ENCODE measurements around the gene GMPS. TPM values are rescaled to one million over a fixed set of nuclear protein-coding genes. Genes with fewer than 3 reads are reported as not detected.
A peak's percentile ranks its signal among the peaks of the same experiment; 100 is the strongest.

Gene GMPS
- total and polyA plus RNA-seq, 9 of the 15 experiments (the other 6 are each of a cell fraction or from before 2014, with no cell fraction given) = 73.7 to 282 (median 156) TPM

DNA sequence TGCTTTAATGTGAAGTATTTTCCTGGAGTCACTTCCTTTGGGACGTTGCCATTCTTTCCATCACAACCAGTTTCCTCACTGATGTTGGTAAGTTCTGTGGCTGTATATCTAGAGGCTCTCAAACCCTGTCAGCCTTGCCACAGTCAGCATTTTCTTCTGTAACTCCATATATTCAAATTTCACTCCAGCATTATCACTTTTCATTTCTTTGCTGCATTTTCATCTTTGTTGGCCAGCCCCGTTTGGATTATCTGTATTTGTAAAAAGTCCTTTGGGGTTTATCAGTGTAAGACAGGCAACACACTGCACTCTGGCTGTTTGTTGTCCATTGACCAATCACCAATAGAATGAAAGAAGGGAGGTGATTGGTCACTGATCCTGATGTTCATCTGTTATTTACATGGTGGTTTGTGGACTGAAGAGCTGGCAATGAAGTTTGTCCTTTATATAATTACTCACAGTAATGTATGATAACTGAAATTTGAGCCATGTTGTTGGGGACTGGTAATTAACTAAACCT lies 20.3 kb downstream of the GMPS start (continued):
- TF ChIP-seq, protein P1, sequence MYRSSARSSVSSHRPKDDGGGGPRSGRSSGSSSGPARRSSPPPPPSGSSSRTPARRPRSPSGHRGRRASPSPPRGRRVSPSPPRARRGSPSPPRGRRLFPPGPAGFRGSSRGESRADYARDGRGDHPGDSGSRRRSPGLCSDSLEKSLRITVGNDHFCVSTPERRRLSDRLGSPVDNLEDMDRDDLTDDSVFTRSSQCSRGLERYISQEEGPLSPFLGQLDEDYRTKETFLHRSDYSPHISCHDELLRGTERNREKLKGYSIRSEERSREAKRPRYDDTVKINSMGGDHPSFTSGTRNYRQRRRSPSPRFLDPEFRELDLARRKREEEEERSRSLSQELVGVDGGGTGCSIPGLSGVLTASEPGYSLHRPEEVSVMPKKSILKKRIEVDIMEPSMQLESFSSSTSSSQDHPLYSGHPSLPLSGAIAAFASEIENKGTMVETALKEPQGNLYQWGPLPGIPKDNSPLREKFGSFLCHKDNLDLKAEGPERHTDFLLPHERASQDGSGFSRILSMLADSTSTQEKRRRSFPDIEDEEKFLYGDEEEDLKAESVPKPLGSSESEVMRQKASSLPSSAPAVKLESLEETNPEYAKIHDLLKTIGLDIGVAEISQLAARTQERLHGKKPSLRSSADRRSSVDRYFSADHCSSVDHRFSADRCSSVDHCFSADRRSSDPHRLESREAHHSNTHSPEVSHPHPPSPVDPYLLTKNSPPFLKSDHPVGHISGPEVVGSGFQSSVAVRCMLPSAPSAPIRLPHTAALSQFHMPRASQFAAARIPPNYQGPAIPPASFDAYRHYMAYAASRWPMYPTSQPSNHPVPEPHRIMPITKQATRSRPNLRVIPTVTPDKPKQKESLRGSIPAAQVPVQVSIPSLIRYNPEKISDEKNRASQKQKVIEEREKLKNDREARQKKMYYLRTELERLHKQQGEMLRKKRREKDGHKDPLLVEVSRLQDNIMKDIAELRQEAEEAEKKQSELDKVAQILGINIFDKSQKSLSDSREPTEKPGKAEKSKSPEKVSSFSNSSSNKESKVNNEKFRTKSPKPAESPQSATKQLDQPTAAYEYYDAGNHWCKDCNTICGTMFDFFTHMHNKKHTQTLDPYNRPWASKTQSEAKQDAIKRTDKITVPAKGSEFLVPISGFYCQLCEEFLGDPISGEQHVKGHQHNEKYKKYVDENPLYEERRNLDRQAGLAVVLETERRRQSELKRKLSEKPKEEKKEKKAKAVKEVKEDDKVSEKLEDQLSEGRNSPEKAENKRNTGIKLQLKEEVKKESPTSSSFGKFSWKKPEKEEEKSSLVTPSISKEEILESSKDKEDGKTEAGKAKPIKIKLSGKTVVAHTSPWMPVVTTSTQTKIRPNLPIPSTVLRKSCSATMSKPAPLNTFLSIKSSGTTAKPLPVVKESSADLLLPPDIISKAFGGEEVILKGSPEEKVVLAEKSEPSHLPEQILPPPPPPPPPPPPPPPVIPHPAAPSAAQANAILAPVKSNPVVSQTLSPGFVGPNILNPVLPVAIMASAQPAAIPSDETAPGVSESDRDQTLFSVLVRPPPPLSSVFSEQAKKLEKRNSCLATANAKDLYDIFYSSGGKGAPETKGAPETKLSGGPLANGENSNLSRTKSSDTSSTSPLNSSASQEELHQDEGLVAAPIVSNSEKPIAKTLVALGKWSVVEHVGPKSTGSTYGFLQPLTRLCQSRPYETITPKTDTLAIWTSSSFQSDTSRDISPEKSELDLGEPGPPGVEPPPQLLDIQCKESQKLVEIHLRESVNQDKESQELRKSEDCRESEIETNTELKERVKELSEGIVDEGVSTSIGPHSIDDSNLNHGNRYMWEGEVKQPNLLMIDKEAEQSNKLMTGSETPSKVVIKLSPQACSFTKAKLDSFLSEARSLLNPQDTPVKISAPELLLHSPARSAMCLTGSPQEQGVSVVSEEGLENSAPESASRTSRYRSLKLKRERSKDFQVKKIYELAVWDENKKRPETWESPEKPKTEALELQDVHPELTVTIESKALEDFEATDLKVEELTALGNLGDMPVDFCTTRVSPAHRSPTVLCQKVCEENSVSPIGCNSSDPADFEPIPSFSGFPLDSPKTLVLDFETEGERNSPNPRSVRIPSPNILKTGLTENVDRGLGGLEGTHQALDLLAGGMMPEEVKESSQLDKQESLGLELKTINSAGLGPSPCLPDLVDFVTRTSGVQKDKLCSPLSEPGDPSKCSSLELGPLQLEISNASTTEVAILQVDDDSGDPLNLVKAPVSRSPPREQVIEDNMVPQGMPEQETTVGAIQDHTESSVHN (IDR thresholded peaks at IDR 0.05; ENCODE audit: borderline replicate concordance in 1 of 2, low read depth in 1 of 2) = no peak
- TF ChIP-seq CBX8 (IDR thresholded peaks at IDR 0.05; ENCODE audit: borderline replicate concordance, extremely low read depth, low read depth, low read length, poor library complexity, severe bottlenecking) (no peak), ZNF384 (IDR thresholded peaks at IDR 0.05; ENCODE audit: low read depth, low read length) (no peak), SMARCC2 (IDR thresholded peaks at IDR 0.05; ENCODE audit: low read depth) (peak; percentile 71; the same call in 1 of the 2 replicates), ZNF699 (CRISPR knock-in tag; IDR thresholded peaks at IDR 0.05; ENCODE audit: insufficient replicate concordance) (no peak), RBM22 (IDR thresholded peaks at IDR 0.05; ENCODE audit: low read depth, low read length, poor library complexity, severe bottlenecking) (no peak), HEY1 (CRISPR knock-in tag; IDR thresholded peaks at IDR 0.05; ENCODE audit: borderline replicate concordance) (no peak), ASH1L (IDR thresholded peaks at IDR 0.05; ENCODE audit: borderline replicate concordance, low read depth, partially characterized antibody) (peak; percentile 68), RFX1 (IDR thresholded peaks at IDR 0.05) (no peak; the same call in 1 of the 2 replicates), NR2C1 (IDR thresholded peaks at IDR 0.05) (0 out of 2 replicates have a peak, but pooled peaks have one; percentile 6), NR2C1 (tag; IDR thresholded peaks at IDR 0.05) (no peak), PURB (CRISPR knock-in tag; IDR thresholded peaks at IDR 0.05; ENCODE audit: low read depth) (no peak), POLR2G (IDR thresholded peaks at IDR 0.05; ENCODE audit: low read depth, low read length) (no peak), COPS2 (conservative IDR thresholded peaks at IDR 0.05) (no peak)
- TF ChIP-seq, protein P2, sequence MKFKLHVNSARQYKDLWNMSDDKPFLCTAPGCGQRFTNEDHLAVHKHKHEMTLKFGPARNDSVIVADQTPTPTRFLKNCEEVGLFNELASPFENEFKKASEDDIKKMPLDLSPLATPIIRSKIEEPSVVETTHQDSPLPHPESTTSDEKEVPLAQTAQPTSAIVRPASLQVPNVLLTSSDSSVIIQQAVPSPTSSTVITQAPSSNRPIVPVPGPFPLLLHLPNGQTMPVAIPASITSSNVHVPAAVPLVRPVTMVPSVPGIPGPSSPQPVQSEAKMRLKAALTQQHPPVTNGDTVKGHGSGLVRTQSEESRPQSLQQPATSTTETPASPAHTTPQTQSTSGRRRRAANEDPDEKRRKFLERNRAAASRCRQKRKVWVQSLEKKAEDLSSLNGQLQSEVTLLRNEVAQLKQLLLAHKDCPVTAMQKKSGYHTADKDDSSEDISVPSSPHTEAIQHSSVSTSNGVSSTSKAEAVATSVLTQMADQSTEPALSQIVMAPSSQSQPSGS (CRISPR knock-in tag; IDR thresholded peaks at IDR 0.05) = no peak
- TF ChIP-seq, protein P3, sequence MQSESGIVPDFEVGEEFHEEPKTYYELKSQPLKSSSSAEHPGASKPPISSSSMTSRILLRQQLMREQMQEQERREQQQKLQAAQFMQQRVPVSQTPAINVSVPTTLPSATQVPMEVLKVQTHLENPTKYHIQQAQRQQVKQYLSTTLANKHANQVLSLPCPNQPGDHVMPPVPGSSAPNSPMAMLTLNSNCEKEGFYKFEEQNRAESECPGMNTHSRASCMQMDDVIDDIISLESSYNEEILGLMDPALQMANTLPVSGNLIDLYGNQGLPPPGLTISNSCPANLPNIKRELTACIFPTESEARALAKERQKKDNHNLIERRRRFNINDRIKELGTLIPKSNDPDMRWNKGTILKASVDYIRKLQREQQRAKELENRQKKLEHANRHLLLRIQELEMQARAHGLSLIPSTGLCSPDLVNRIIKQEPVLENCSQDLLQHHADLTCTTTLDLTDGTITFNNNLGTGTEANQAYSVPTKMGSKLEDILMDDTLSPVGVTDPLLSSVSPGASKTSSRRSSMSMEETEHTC (IDR thresholded peaks at IDR 0.05) = no peak

Data from K562 (cell line).